Esophagus squamous epithelium (tissue), 4 donors: ENCODE results near the gene GABRR2.
"Not testable (repeated sequence)": the region's sequence is repeated elsewhere in the genome, so short reads cannot be mapped to it uniquely, and the experiment has no call there.

Experiments used
- POLR2A ChIP-seq, 4 donors: fragments of 450-650 bp; IDR thresholded peaks; one replicate each; pipeline ENCODE4 v1.6.1; 2017; ENCODE audit warnings: antibody characterized with exemption in 4 of 4, mild to moderate bottlenecking in 4 of 4, moderate library complexity in 3 of 4
- TF ChIP-seq, protein P1 (sequence below), 6 experiments: fragments of 450-650 bp in 4 of 6; fragments of 200-600 bp in 2 of 6; sonication (generic) in 2 of 6; IDR thresholded peaks; one replicate each; pipeline ENCODE4 v1.5.1; 2016 to 2019; ENCODE audit warnings: antibody characterized with exemption in 6 of 6, mild to moderate bottlenecking in 4 of 6, moderate library complexity in 4 of 6

DNA sequence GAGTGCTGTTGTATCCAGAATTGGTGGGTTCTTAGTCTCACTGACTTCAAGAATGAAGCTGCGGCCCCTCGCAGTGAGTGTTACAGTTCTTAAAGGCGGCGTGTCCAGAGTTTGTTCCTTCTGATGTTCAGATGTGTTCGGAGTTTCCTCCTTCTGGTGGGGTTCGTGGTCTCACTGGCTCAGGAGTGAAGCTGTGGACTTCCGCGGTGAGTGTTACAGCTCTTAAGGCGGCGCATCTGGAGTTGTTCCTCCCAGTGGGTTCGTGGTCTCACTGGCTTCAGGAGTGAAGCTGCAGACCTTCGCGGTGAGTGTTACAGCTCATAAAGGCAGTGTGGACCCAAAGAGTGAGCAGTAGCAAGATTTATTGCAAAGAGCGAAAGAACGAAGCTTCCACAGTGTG is 81.5 kb downstream of the GABRR2 start:
- TF ChIP-seq, protein P1, sequence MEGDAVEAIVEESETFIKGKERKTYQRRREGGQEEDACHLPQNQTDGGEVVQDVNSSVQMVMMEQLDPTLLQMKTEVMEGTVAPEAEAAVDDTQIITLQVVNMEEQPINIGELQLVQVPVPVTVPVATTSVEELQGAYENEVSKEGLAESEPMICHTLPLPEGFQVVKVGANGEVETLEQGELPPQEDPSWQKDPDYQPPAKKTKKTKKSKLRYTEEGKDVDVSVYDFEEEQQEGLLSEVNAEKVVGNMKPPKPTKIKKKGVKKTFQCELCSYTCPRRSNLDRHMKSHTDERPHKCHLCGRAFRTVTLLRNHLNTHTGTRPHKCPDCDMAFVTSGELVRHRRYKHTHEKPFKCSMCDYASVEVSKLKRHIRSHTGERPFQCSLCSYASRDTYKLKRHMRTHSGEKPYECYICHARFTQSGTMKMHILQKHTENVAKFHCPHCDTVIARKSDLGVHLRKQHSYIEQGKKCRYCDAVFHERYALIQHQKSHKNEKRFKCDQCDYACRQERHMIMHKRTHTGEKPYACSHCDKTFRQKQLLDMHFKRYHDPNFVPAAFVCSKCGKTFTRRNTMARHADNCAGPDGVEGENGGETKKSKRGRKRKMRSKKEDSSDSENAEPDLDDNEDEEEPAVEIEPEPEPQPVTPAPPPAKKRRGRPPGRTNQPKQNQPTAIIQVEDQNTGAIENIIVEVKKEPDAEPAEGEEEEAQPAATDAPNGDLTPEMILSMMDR (IDR thresholded peaks at IDR 0.05), result not testable (repeated sequence)
- TF ChIP-seq POLR2A (IDR thresholded peaks at IDR 0.05), result not testable (repeated sequence)
